ENCODE results near the gene ZCCHC14. TPM values are rescaled to one million over a fixed set of nuclear protein-coding genes. Genes with fewer than 3 reads are reported as not detected.

The ZCCHC14 gene
- total and polyA plus RNA-seq, 11 donors, result 6.4 to 18.4 (median 16.1) TPM

- intact Hi-C loops (cut with DNase I), result loop anchor here in 3 of 10 donors (5.0 kb wide), 2 partner anchors 34 to 44 kb away; partner anchors contain the start of gene C16orf95 (in 1 of the 3)
- WGBS, 4 donors, result 88 to 90% (median 89%) methylated on average over 14 to 16 of the region's 16 CpGs
- Histone ChIP-seq H3K27ac (peak overlapping the region in 3 of 12 donors; percentile 16 to 39 (median 38)), H3K9me3 (no peaks in the 10 kb centered on the region), H3K27me3 (peaks cover 0 to 15% (median 0%) of the 10 kb centered on the region in 9 donors), H3K4me3 (no peak overlapping the region), H3K4me1 (peaks cover 3 to 66% (median 22%) of the 10 kb centered on the region in 12 donors), H3K36me3 (peaks cover 0 to 72% (median 57%) of the 10 kb centered on the region in 9 donors)
- DNase-seq (peak in 1 of 5 donors; percentile 23), ATAC-seq (no peak)
- TF ChIP-seq CTCF (IDR thresholded peaks at IDR 0.05), result no peak
- TF ChIP-seq POLR2A (IDR thresholded peaks at IDR 0.05), result no peak
These were observed 131.8 kb downstream of the ZCCHC14 start for GRCh38 chr16:87360862-87361610.

GRCh38 chr16:87359121-87359520, 133.7 kb downstream of the ZCCHC14 start:
- no peak for ATAC-seq
- intact Hi-C loops (cut with DNase I), result no loop called here
- peaks cover 0 to 66% (median 56%) of the 10 kb centered on the region in 9 donors for H3K36me3 ChIP-seq

GRCh38 chr16:87358696-87359095, 134.1 kb downstream of the ZCCHC14 start:
- DNase-seq (no peak), ATAC-seq (peak in 1 of 4 donors; percentile 19)
- Histone ChIP-seq H3K27me3 (no peaks in the 10 kb centered on the region), H3K9me3 (no peaks in the 10 kb centered on the region), H3K4me1 (peaks cover 0 to 57% (median 9%) of the 10 kb centered on the region in 12 donors), H3K27ac (no peak overlapping the region), H3K4me3 (no peak overlapping the region), H3K36me3 (peaks cover 0 to 67% (median 59%) of the 10 kb centered on the region in 9 donors)
- 62 to 72% (median 70%) methylated on average over 7 to 9 of the region's 9 CpGs for WGBS, 4 donors
- intact Hi-C loops (cut with DNase I), result no loop called here
- TF ChIP-seq POLR2A (IDR thresholded peaks at IDR 0.05), result no peak
- TF ChIP-seq CTCF (IDR thresholded peaks at IDR 0.05), result no peak

More at GRCh38 chr16:87359121-87359520, 133.7 kb downstream of the ZCCHC14 start:
- no peak overlapping the region for H3K4me3 ChIP-seq
- no peaks in the 10 kb centered on the region for H3K9me3 ChIP-seq
- 93 to 96% (median 94%) methylated on average over 7 of the region's 7 CpGs for WGBS, 4 donors
- H3K27ac ChIP-seq, result no peak overlapping the region
- TF ChIP-seq CTCF (IDR thresholded peaks at IDR 0.05), result no peak
- TF ChIP-seq POLR2A (IDR thresholded peaks at IDR 0.05), result no peak
- H3K27me3 ChIP-seq, result peaks cover 0 to 1% (median 0%) of the 10 kb centered on the region in 9 donors
- peaks cover 2 to 61% (median 14%) of the 10 kb centered on the region in 12 donors for H3K4me1 ChIP-seq
- no peak for DNase-seq

- H3K9me3 ChIP-seq, result no peaks in the 10 kb centered on the region
- DNase-seq (no peak), ATAC-seq (no peak)
- H3K4me1 ChIP-seq, result peaks cover 0 to 52% (median 6%) of the 10 kb centered on the region in 12 donors
- no peak for TF ChIP-seq POLR2A (IDR thresholded peaks at IDR 0.05)
- no peak for TF ChIP-seq CTCF (IDR thresholded peaks at IDR 0.05)
- intact Hi-C loops (cut with DNase I), result no loop called here
- 91 to 96% (median 94%) methylated on average over 17 of the region's 17 CpGs for WGBS, 4 donors
- no peak overlapping the region for H3K4me3 ChIP-seq
- H3K27ac ChIP-seq, result no peak overlapping the region
- peaks cover 0 to 69% (median 60%) of the 10 kb centered on the region in 9 donors for H3K36me3 ChIP-seq
- no peaks in the 10 kb centered on the region for H3K27me3 ChIP-seq
These were observed 134.6 kb downstream of the ZCCHC14 start for GRCh38 chr16:87358250-87358649.
